ENCODE results near the gene CRLF1. TPM values are rescaled to one million over a fixed set of nuclear protein-coding genes. Genes with fewer than 3 reads are reported as not detected.

The CRLF1 gene
- total and polyA plus RNA-seq, 2 of the 8 experiments (the other 6 are each of a cell fraction or from before 2014, with no cell fraction given), result 7.2 to 10.3 TPM

GRCh38 chr19:18543814-18544475 lies 62.7 kb downstream of the CRLF1 start (continued):
- TF ChIP-seq, protein P1, sequence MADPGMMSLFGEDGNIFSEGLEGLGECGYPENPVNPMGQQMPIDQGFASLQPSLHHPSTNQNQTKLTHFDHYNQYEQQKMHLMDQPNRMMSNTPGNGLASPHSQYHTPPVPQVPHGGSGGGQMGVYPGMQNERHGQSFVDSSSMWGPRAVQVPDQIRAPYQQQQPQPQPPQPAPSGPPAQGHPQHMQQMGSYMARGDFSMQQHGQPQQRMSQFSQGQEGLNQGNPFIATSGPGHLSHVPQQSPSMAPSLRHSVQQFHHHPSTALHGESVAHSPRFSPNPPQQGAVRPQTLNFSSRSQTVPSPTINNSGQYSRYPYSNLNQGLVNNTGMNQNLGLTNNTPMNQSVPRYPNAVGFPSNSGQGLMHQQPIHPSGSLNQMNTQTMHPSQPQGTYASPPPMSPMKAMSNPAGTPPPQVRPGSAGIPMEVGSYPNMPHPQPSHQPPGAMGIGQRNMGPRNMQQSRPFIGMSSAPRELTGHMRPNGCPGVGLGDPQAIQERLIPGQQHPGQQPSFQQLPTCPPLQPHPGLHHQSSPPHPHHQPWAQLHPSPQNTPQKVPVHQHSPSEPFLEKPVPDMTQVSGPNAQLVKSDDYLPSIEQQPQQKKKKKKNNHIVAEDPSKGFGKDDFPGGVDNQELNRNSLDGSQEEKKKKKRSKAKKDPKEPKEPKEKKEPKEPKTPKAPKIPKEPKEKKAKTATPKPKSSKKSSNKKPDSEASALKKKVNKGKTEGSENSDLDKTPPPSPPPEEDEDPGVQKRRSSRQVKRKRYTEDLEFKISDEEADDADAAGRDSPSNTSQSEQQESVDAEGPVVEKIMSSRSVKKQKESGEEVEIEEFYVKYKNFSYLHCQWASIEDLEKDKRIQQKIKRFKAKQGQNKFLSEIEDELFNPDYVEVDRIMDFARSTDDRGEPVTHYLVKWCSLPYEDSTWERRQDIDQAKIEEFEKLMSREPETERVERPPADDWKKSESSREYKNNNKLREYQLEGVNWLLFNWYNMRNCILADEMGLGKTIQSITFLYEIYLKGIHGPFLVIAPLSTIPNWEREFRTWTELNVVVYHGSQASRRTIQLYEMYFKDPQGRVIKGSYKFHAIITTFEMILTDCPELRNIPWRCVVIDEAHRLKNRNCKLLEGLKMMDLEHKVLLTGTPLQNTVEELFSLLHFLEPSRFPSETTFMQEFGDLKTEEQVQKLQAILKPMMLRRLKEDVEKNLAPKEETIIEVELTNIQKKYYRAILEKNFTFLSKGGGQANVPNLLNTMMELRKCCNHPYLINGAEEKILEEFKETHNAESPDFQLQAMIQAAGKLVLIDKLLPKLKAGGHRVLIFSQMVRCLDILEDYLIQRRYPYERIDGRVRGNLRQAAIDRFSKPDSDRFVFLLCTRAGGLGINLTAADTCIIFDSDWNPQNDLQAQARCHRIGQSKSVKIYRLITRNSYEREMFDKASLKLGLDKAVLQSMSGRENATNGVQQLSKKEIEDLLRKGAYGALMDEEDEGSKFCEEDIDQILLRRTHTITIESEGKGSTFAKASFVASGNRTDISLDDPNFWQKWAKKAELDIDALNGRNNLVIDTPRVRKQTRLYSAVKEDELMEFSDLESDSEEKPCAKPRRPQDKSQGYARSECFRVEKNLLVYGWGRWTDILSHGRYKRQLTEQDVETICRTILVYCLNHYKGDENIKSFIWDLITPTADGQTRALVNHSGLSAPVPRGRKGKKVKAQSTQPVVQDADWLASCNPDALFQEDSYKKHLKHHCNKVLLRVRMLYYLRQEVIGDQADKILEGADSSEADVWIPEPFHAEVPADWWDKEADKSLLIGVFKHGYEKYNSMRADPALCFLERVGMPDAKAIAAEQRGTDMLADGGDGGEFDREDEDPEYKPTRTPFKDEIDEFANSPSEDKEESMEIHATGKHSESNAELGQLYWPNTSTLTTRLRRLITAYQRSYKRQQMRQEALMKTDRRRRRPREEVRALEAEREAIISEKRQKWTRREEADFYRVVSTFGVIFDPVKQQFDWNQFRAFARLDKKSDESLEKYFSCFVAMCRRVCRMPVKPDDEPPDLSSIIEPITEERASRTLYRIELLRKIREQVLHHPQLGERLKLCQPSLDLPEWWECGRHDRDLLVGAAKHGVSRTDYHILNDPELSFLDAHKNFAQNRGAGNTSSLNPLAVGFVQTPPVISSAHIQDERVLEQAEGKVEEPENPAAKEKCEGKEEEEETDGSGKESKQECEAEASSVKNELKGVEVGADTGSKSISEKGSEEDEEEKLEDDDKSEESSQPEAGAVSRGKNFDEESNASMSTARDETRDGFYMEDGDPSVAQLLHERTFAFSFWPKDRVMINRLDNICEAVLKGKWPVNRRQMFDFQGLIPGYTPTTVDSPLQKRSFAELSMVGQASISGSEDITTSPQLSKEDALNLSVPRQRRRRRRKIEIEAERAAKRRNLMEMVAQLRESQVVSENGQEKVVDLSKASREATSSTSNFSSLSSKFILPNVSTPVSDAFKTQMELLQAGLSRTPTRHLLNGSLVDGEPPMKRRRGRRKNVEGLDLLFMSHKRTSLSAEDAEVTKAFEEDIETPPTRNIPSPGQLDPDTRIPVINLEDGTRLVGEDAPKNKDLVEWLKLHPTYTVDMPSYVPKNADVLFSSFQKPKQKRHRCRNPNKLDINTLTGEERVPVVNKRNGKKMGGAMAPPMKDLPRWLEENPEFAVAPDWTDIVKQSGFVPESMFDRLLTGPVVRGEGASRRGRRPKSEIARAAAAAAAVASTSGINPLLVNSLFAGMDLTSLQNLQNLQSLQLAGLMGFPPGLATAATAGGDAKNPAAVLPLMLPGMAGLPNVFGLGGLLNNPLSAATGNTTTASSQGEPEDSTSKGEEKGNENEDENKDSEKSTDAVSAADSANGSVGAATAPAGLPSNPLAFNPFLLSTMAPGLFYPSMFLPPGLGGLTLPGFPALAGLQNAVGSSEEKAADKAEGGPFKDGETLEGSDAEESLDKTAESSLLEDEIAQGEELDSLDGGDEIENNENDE (IDR thresholded peaks at IDR 0.05; ENCODE audit: insufficient replicate concordance, low read length), result no peak
- TF ChIP-seq BRCA1 (IDR thresholded peaks at IDR 0.05; ENCODE audit: low read depth, low read length) (no peak), TCF12 (IDR thresholded peaks at IDR 0.05; ENCODE audit: low read depth, low read length) (no peak), TBP (IDR thresholded peaks at IDR 0.05; ENCODE audit: low read depth, low read length) (no peak), SAP30 (IDR thresholded peaks at IDR 0.05; ENCODE audit: insufficient read depth, insufficient replicate concordance, low read length) (no peak), MAX (IDR thresholded peaks at IDR 0.05) (no peak), FOSL1 (IDR thresholded peaks at IDR 0.05; ENCODE audit: insufficient read depth, low read depth, low read length) (no peak), SIRT6 (IDR thresholded peaks at IDR 0.05; ENCODE audit: low read length) (no peak), RXRA (IDR thresholded peaks at IDR 0.05; ENCODE audit: insufficient read depth, low read depth, low read length) (no peak), RAD21 (IDR thresholded peaks at IDR 0.05 in 1 of 2, conservative IDR thresholded peaks at IDR 0.05 in 1 of 2; ENCODE audit: low read depth in 2 of 2, low read length in 2 of 2) (peak; percentile 21 to 26; a peak in 2 of 4 replicates)

Measured in H1 (cell line).